SH-SY5Y (cell line): ENCODE data around the gene STON2.

Source experiments
- GATA2 ChIP-seq: IDR thresholded peaks from 2 replicates; pipeline ENCODE4 v1.6.1; 2011; ENCODE audit warnings: mild to moderate bottlenecking, low read depth, low read length
- GATA3 ChIP-seq: IDR thresholded peaks from 2 replicates; pipeline ENCODE4 v1.6.1; 2011; ENCODE audit warnings: low read depth, mild to moderate bottlenecking, low read length, moderate library complexity

DNA sequence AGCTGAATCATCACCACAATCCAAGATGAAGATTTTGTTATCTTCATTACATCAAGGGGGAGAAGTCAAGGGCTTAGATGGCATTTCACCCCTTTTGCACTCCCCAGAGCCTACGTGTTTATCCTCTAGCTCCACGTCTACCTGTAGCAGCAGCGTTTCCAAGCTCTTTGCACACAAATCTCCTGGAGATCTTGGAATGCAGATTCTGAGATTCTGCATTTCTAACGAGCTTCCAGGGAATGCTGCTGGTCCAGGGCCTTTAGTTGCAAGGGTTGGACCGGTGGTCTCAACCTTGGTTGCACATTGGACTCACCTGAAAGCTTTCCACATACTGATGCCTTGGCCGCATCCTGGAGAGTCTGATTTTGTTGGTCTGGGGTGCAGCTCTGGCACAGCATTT, 49.5 kb upstream of the STON2 start:
- TF ChIP-seq GATA2 (no peak), GATA3 (no peak)
